IPS-18c (cell line): ENCODE measurements around the gene FRG2.
"Not testable (repeated sequence)": the region's sequence is repeated elsewhere in the genome, so short reads cannot be mapped to it uniquely, and the experiment has no call there.

Experiments used
- H3K4me3 ChIP-seq: 2 replicates; pipeline ENCODE4 v1.7.0; 2013; ENCODE audit warnings: low read depth, mild to moderate bottlenecking, low read length, moderate library complexity; ENCODE audit not compliant: insufficient read depth
- H3K9me3 ChIP-seq: one replicate; pipeline ENCODE4 v1.6.1; 2013; ENCODE audit warnings: mild to moderate bottlenecking, low read length, moderate library complexity; ENCODE audit not compliant: control insufficient read depth, insufficient read depth

FRG2 gene

DNA sequence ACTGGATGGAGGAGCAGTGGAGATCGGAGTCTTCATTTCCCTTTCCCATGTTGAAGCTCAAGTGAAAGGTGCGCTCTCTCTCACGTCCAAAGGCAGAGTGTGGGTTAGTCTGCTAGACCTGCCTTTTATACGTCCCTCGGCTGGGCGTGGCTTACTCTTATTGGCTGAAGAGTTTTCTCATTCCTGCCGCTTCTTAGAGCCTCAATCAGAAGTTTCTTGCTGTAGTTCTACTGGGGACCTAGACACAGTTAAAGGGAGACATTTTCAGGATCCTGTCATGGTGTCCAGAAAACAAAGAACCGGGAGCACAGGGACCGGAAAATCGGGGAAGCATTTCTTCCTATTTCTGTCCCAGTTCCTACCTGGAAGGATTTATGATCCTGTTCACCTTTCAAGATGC lies at the start of gene FRG2:
FRG2 (minus strand) TSS at position 101 of the 400 bp plus-strand sequence; CDS start at position 49, 52 bp downstream.
- not testable (repeated sequence) for H3K4me3 ChIP-seq, H3K9me3 ChIP-seq

- H3K9me3 ChIP-seq, H3K4me3 ChIP-seq: not testable (repeated sequence)
Observed at GRCh38 chr4:190068351-190068750, 41.3 kb upstream of the FRG2 start.

GRCh38 chr4:190064805-190065204 lies 37.7 kb upstream of the FRG2 start:
- H3K4me3 ChIP-seq, H3K9me3 ChIP-seq: not testable (repeated sequence)

DNA sequence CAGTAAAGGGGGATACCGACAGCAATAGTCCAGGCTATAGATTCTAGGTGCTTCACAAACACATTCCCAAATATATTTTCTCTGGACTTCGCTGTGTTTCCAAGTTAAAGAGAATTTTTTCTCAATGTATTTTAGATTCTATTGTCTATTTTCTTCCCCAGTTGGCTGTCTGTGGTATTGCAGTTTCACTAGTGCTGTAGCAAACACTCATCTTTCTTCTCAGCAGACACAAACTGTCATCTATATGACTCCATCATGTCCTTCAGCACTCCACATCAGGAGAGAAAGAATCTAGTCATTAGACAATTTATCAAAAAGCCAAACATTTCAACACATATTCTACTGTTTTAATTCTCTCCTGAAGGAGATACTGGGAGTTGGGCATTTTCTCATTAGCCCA lies 37.3 kb upstream of the FRG2 start, which contains the start of gene DBET:
DBET (plus strand) TSS at position 161 of the 400 bp plus-strand sequence.
- not testable (repeated sequence) for H3K4me3 ChIP-seq, H3K9me3 ChIP-seq

DNA sequence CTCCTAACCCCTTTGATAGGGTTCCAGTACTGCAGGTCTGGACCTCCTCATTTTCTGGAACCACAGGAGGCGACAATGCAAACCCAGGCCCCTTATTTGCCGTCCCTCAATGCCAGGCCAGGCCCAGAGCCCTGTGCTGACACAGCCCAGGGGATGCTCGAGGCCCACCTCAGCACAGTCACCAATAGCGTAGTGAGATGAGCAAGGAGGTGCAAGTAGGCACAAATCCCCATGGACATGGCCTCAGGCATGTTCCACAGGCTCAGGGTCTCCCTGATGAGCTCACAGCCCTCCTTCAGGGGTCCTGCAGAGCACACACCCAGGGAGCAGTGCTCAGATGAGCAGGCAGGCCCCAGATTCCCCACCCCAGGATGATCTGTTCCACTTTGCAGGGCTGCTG lies 31.9 kb upstream of the FRG2 start:
- not testable (repeated sequence) for H3K9me3 ChIP-seq, H3K4me3 ChIP-seq

DNA sequence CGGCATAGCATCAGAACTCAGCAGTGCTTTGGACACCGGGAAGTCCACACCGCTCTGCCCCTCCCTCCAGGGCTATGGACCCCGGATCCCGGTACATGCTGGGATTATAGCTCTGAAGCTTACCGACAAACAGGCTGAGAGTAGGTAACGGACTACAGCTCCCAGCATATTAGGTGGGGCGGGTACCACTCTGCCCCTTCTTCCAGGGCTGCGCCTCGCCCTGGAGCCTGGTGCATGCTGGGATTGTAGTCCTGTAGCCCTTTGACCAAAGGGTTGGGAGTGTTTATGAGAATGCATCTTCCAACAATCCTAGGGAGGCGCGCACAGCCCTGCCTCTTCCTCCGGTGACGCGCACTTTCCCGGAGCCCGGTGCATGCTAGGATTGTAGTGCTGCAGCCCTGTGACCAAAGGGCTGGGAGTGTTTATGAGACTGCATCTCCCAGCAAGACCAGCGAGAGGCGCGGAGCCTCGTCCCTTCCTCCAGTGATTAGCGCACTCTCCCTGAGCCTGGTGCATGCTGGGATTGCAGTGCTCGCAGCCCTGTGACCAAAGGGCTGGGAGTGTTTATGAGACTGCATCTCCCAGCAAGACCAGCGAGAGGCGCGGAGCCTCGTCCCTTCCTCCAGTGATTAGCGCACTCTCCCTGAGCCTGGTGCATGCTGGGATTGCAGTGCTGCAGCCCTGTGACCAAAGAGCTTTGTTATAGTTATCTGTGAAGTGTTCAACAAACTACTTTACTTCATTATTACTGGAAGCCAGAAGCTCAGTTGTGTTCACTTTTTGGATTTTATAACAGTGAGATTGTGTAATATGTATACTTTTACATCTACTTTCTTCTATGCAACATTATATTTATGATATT lies 22.6 kb upstream of the FRG2 start:
- H3K9me3 ChIP-seq, H3K4me3 ChIP-seq: not testable (repeated sequence)

DNA sequence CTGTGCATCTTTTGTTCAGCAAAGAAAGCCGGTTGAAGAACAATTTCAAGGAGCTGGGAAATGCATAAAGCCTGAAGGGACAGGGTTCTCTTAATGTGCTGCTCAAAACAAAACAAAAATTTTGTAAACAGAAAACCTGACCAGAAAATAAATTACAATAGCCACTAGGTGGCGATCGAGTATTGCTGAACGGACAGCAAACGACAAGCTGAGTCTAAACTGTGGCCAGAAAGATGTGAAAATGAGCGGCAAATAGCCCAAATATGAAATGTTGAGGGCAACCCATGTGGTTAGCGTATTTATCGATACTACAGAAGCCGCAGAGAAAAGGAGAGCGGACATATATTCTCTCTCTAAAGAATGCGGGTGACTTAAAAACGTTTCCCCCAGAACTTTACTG lies 20.6 kb upstream of the FRG2 start:
- H3K4me3 ChIP-seq, H3K9me3 ChIP-seq: not testable (repeated sequence)

DNA sequence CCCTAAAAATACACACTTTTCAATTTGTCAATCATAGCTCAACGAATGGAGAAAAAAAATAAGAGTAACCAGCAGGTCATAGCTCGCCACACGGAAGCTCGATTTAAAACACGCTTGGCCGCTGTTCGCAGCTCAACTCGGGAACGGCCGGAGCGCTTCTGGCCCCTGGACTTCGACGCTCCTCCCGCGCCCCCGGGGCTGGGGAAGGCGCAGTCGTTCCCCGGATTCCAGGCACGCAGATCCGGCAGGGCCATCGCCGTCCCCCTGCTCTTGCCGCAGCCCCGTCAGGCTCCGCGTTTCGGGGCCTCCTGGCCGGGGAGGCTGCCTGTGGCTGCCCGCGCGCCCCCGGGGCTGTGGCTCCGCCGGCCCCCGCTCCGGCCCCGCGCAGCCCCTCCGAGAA lies 13.8 kb upstream of the FRG2 start:
- not testable (repeated sequence) for H3K9me3 ChIP-seq, H3K4me3 ChIP-seq

- H3K4me3 ChIP-seq = peak overlapping the region; percentile 28; the same call in 1 of the 2 replicates
- H3K9me3 ChIP-seq = not testable (repeated sequence)
Observed at GRCh38 chr4:190037704-190038388, 10.8 kb upstream of the FRG2 start.

DNA sequence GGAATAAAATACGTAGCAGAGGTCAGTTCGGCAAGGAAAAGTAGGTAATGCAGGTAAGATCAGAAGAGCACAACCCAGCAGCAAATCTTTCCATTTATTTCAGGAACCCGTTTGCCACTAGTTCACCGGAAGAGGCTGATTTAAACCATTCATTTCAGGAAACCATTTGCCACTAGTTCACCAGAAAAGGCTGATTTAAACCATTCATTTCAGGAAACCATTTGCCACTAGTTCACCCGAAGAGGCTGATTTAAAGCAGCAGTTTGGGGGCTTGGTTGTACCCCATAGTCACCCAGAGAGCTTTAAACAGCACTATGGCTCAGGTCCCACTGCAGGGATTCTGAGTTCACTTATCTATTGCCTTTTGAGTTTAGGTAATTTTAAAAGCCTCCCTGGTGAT lies 4.2 kb upstream of the FRG2 start:
- H3K9me3 ChIP-seq, H3K4me3 ChIP-seq: not testable (repeated sequence)

GRCh38 chr4:190022614-190023281 lies 4.3 kb downstream of the FRG2 start:
- H3K4me3 ChIP-seq, H3K9me3 ChIP-seq: not testable (repeated sequence)

GRCh38 chr4:190021973-190022372 lies 5.1 kb downstream of the FRG2 start:
- not testable (repeated sequence) for H3K4me3 ChIP-seq, H3K9me3 ChIP-seq

DNA sequence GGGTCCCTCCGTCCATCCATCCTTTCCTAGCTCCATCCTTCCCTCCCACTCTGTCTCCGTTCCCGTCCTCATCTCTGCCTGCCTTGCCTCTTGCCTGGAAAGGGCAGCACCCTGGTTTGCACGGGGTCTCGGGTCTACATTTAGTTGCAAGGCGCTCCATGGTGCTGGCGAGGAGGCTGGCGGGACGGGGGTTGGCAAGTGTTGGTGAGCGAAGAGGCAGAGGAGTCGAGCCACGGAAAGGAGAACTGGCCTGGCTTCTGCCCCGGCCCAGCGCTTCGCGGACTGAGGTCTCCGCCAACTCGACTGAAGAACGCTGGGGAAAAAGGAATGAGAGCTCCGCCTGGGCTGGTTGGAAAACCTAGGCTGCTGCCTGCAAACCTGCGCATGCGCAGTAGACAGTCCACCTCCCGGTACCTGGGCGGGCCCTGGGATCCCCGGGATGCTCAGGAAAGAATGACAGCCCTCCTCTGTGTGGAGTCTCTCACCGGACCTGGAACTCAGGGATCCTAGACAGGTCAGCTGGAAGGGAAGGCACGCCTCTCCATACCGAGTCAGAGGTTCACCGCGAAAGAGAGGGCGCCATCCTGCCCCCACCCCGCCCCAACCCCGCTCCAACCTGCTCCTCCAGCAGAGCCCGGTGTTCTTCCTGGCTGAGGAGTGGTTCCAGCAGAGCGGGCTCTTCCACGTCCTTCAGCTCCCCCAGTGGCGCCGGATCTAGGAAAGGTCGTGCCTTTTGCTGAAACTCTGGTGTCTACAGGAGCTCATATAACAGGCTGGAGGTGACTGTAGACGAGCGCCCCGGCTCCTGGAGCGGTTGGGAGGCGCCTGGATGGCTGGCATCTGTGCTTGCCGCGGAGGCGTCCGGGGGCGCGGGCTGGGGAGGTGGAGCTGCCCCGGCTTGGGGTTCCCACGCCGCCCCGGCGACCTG lies 6.0 kb downstream of the FRG2 start:
- peak overlapping the region; percentile 59; the same call in 1 of the 2 replicates for H3K4me3 ChIP-seq
- H3K9me3 ChIP-seq = peaks cover 3% of the 10 kb centered on the region

DNA sequence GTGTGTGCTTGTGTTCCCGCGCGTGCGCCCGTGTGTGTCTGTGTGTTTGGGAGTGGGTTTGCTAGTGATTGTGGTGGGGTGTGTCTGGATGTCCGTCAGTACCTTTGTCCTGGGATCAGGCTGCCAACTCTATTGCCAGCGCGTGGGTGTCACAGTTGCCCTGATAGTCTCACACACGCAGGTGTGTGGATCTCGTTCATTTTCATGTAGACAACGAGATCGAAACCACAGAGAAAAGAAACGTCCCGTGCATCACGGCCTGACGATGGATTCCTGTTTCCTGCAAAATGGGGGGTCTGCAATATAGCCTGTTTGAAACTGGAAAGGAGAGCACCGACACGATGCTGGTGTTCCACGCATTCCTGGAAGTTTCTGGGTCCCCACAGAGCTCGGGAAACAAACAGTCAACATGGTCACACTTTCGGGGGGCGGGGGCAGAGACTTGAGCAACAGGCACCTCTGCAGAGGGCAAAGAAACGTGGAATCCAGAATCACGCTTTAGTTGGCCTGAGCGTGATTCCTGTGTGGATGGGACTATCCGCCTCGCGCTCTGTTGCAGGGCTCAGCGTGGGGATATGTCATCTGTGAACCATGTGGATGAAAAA lies 7.1 kb downstream of the FRG2 start:
- not testable (repeated sequence) for H3K9me3 ChIP-seq

DNA sequence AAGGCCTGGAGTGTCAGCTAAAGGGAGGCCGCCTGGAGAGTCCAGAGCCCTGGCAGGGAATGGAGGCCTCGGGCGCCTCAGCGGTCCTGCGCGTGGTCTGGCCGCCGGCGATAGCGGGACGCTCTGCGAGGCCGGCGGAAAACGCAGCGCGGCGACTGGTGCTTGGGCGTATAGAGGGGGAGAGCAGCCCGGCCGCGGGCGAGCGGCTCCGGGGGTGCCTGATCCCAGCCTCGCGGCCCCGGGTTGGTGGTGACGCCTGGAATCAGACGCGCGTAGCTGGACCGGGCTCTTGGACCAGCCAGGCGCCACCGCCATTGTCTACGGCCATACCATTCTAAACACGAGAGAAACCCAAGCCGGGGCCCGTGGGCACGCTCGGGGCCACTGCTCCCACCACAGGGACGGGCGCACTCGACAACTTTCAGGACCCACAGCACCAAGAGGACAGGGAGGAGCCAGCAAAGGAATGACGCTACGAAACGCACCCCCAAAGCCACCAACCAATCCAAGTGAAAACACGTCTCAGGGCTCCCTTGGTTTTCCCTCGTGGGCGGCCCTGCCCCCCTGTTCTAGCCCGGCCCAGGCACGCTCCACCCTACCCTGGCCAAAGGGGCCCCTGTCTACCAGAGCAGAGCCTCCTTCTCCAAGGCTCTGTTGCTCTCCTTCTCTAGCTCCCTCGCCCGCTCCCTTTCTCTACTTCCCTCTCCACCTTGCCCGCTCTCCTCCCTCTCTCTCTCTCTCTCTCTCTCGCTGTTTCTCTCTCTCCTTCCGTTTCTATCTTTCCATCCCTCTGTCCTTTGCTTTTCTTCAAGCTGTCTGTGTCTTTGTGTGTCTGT lies 7.8 kb downstream of the FRG2 start:
- peak overlapping the region; percentile 31; the same call in 1 of the 2 replicates for H3K4me3 ChIP-seq
- peaks cover 3% of the 10 kb centered on the region for H3K9me3 ChIP-seq

More for the DNA sequence above, 7.1 kb downstream of the FRG2 start:
- not testable (repeated sequence) for H3K4me3 ChIP-seq
